ENCODE measurements around the gene USP7.

USP7 gene

GRCh38 chr16:8963821-8964441, at the start of gene USP7:
Gene USP7 (minus strand): TSS chr16:8963906. CDS start chr16:8963285, 621 bp downstream.
- POLR2A ChIA-PET = interaction anchor here (0.6 kb wide), 1 partner anchor 8 kb away, joined by 4 read pairs; no protein-coding TSS in a partner anchor
- TF ChIP-seq CTCF (IDR thresholded peaks at IDR 0.05; ENCODE audit: control extremely low read depth, extremely low read depth, low read depth, missing control alignments) = peak; percentile 30
- CTCF ChIA-PET = interaction anchor here (0.7 to 1.1 kb wide), 2 partner anchors 28 to 45 kb away, joined by 3 read pairs; no protein-coding TSS in a partner anchor
- DNase-seq (ENCODE audit: extremely low spot score) = peak; percentile 96

GRCh38 chr16:9013508-9013864, 49.8 kb upstream of the USP7 start:
- TF ChIP-seq CTCF (IDR thresholded peaks at IDR 0.05; ENCODE audit: control extremely low read depth, extremely low read depth, low read depth, missing control alignments) = no peak
- no peak for DNase-seq (ENCODE audit: extremely low spot score)
- CTCF ChIA-PET = interaction anchor here (1.3 kb wide), 1 partner anchor 9 kb away, joined by 4 read pairs; no protein-coding TSS in a partner anchor
- POLR2A ChIA-PET = no interaction called here

GRCh38 chr16:9012848-9013507, 49.3 kb upstream of the USP7 start:
- ChIA-PET CTCF (interaction anchor here (1.3 kb wide), 1 partner anchor 9 kb away, joined by 4 read pairs; no protein-coding TSS in a partner anchor), POLR2A (no interaction called here)
- no peak for TF ChIP-seq CTCF (IDR thresholded peaks at IDR 0.05; ENCODE audit: control extremely low read depth, extremely low read depth, low read depth, missing control alignments)
- peak; percentile 23 for DNase-seq (ENCODE audit: extremely low spot score)

- no peak for TF ChIP-seq CTCF (IDR thresholded peaks at IDR 0.05; ENCODE audit: control extremely low read depth, extremely low read depth, low read depth, missing control alignments)
- POLR2A ChIA-PET = no interaction called here
- CTCF ChIA-PET = interaction anchor here (0.9 to 1.3 kb wide), 2 partner anchors 8 to 37 kb away, joined by 3 to 4 read pairs; no protein-coding TSS in a partner anchor
- DNase-seq (ENCODE audit: extremely low spot score) = no peak
These were observed 48.6 kb upstream of the USP7 start for GRCh38 chr16:9012330-9012729.

GRCh38 chr16:9008601-9009260, 45.0 kb upstream of the USP7 start:
- ChIA-PET CTCF (interaction anchor here (0.6 to 3.5 kb wide), 54 partner anchors 9 to 442 kb away, joined by 3 to 43 read pairs (median 4); partner anchors contain the start of genes CARHSP1, HAPSTR1 and USP7), POLR2A (no interaction called here)
- peak; percentile 87 for TF ChIP-seq CTCF (IDR thresholded peaks at IDR 0.05; ENCODE audit: control extremely low read depth, extremely low read depth, low read depth, missing control alignments)
- peak; percentile 90 for DNase-seq (ENCODE audit: extremely low spot score)

- no peak for DNase-seq (ENCODE audit: extremely low spot score)
- ChIA-PET POLR2A (no interaction called here), CTCF (interaction anchor here (0.8 to 3.5 kb wide), 11 partner anchors 11 to 440 kb away, joined by 3 to 43 read pairs (median 18); no protein-coding TSS in a partner anchor)
- TF ChIP-seq CTCF (IDR thresholded peaks at IDR 0.05; ENCODE audit: control extremely low read depth, extremely low read depth, low read depth, missing control alignments) = no peak
These were observed 43.6 kb upstream of the USP7 start for GRCh38 chr16:9007177-9007794.

Measured in GM10248 (cell line).